Measurements from ENCODE around the gene ROR1. TPM values are rescaled to one million over a fixed set of nuclear protein-coding genes. Genes with fewer than 3 reads are reported as not detected.

ROR1 gene
- total RNA-seq, 6 donors from 2014 or later, result 19.7 to 39.8 (median 28.5) TPM

GRCh38 chr1:63843884-63844283 lies 70.1 kb downstream of the ROR1 start:
- no peaks in the 10 kb centered on the region for H3K27me3 ChIP-seq
- 66 to 75% methylated on average over 2 of the region's 2 CpGs for WGBS, 2 donors
- ATAC-seq (ENCODE audit: low FRiP score in 2 of 2), result no peak
- no peaks in the 10 kb centered on the region for H3K36me3 ChIP-seq
- TF ChIP-seq POLR2A (IDR thresholded peaks at IDR 0.05), result no peak
- TF ChIP-seq POLR2AphosphoS5 (IDR thresholded peaks at IDR 0.05), result no peak
- no peak for TF ChIP-seq CTCF (IDR thresholded peaks at IDR 0.05)
- TF ChIP-seq EP300 (IDR thresholded peaks at IDR 0.05), result no peak
- H3K9me3 ChIP-seq, result no peaks in the 10 kb centered on the region
- no peaks in the 10 kb centered on the region for H3K4me1 ChIP-seq
- H3K4me3 ChIP-seq, result no peak overlapping the region
- DNase-seq, result no peak
- H3K27ac ChIP-seq, result no peak overlapping the region

DNA sequence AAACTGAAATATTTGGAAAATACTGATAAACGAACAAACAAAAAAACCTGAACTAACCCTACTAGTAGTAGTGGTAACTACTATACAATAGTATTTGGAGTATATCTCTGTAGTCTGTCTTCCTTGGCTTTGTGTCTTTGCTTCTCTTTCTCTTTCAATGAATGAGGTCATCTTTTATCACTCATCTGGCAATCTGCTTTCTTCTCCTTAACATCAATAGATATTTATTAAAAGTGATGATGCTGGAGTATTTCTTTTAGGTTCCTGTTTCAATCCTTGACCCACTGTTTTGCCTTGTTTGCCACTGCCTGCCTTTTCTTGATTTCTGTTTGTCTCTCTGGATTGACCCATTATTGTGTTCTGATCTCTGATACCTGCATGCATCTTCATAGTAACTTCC lies 71.5 kb downstream of the ROR1 start:
- no peak for TF ChIP-seq POLR2A (IDR thresholded peaks at IDR 0.05)
- no peak for TF ChIP-seq CTCF (IDR thresholded peaks at IDR 0.05)
- TF ChIP-seq EP300 (IDR thresholded peaks at IDR 0.05), result no peak
- no peaks in the 10 kb centered on the region for H3K9me3 ChIP-seq
- no peak overlapping the region for H3K27ac ChIP-seq
- 82 to 88% methylated on average over 1 of the region's 1 CpG for WGBS, 2 donors
- ATAC-seq (ENCODE audit: low FRiP score in 2 of 2) (no peak), DNase-seq (no peak)
- no peaks in the 10 kb centered on the region for H3K27me3 ChIP-seq
- no peak overlapping the region for H3K4me3 ChIP-seq
- H3K36me3 ChIP-seq, result no peaks in the 10 kb centered on the region
- H3K4me1 ChIP-seq, result no peaks in the 10 kb centered on the region

GRCh38 chr1:63847308-63847910 lies 73.6 kb downstream of the ROR1 start:
- H3K36me3 ChIP-seq, result no peaks in the 10 kb centered on the region
- H3K4me1 ChIP-seq, result no peaks in the 10 kb centered on the region
- WGBS, 2 donors, result 77 to 80% methylated on average over 9 of the region's 9 CpGs
- no peak for DNase-seq
- ATAC-seq (ENCODE audit: low FRiP score in 2 of 2), result no peak
- TF ChIP-seq POLR2AphosphoS5 (IDR thresholded peaks at IDR 0.05), result no peak
- no peak for TF ChIP-seq CTCF (IDR thresholded peaks at IDR 0.05)
- TF ChIP-seq POLR2A (IDR thresholded peaks at IDR 0.05), result no peak
- TF ChIP-seq EP300 (IDR thresholded peaks at IDR 0.05), result no peak
- no peaks in the 10 kb centered on the region for H3K9me3 ChIP-seq
- H3K4me3 ChIP-seq, result no peak overlapping the region
- no peaks in the 10 kb centered on the region for H3K27me3 ChIP-seq
- H3K27ac ChIP-seq, result no peak overlapping the region

GRCh38 chr1:63848733-63849132 lies 74.9 kb downstream of the ROR1 start:
- no peaks in the 10 kb centered on the region for H3K36me3 ChIP-seq
- DNase-seq (no peak), ATAC-seq (ENCODE audit: low FRiP score in 2 of 2) (no peak)
- H3K27ac ChIP-seq, result no peak overlapping the region
- no peaks in the 10 kb centered on the region for H3K4me1 ChIP-seq
- no peak overlapping the region for H3K4me3 ChIP-seq
- no peaks in the 10 kb centered on the region for H3K27me3 ChIP-seq
- TF ChIP-seq POLR2AphosphoS5 (IDR thresholded peaks at IDR 0.05), result no peak
- TF ChIP-seq POLR2A (IDR thresholded peaks at IDR 0.05), result no peak
- no peak for TF ChIP-seq CTCF (IDR thresholded peaks at IDR 0.05)
- TF ChIP-seq EP300 (IDR thresholded peaks at IDR 0.05), result no peak
- no peaks in the 10 kb centered on the region for H3K9me3 ChIP-seq
- 64 to 71% methylated on average over 4 of the region's 4 CpGs for WGBS, 2 donors

DNA sequence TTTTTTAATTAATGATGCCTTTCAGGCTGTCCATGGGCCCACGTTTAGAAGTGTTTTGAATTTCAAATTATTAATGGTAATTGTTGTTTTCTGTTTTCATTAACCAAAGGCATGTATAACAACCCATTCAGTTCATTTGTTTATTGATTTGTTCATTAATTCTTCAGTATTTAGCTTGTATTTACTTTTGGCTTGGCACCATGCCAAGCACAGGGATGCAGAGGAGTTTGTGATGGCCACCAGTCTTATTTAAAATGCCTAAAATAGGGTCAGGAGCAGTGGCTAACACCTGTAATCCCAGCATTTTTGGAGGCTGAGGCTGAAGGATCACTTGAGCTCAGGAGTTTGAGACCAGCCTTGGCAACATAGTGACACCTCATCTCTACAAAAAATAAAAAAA lies 75.3 kb downstream of the ROR1 start:
- H3K9me3 ChIP-seq, result no peaks in the 10 kb centered on the region
- H3K4me1 ChIP-seq, result no peaks in the 10 kb centered on the region
- TF ChIP-seq CTCF (IDR thresholded peaks at IDR 0.05), result no peak
- no peak for TF ChIP-seq EP300 (IDR thresholded peaks at IDR 0.05)
- TF ChIP-seq POLR2AphosphoS5 (IDR thresholded peaks at IDR 0.05), result no peak
- no peak overlapping the region for H3K4me3 ChIP-seq
- ATAC-seq (ENCODE audit: low FRiP score in 2 of 2) (no peak), DNase-seq (no peak)
- no peaks in the 10 kb centered on the region for H3K27me3 ChIP-seq
- 60 to 70% methylated on average over 1 of the region's 1 CpG for WGBS, 2 donors
- H3K27ac ChIP-seq, result no peak overlapping the region
- no peaks in the 10 kb centered on the region for H3K36me3 ChIP-seq
